ENCODE data around the gene TSPAN11. TPM values are rescaled to one million over a fixed set of nuclear protein-coding genes. Genes with fewer than 3 reads are reported as not detected.
A peak's percentile ranks its signal among the peaks of the same experiment; 100 is the strongest.

The TSPAN11 gene
- total and polyA plus RNA-seq, 2 of the 8 experiments (the other 6 are each of a cell fraction or from before 2014, with no cell fraction given) = 3.9 to 8.2 TPM

DNA sequence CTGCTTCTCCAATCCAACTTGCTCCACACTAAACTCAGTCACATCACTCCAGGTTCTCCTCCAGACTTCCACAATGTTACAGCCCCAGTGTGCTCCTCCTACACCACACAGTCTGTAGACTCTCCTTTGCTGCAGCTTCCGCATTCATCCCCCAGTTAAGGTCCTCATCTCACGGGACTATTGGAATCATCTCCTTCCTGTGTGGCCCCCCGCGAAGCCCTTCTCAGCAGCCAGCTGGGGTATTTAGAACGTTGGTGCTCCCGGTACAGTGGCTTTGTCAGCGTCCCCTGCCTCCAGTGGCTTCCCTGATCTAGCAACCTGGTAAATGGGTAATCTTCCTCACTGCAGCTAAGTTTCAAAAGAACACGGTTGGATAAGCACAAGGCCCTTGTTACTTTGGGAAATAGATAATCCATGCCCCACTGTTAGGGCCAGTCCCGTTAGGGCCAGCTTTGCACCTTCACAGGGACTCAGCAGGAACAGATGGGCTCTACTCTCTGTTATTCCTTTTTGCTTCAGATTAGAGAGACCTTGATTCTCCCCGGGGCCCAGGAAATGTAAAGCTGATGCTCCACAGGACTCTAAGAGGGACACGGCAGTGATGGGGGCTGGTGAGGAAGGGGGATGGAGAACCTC lies 823 bp upstream of the TSPAN11 start:
- H3K4ac ChIP-seq (replicated peaks; ENCODE audit: insufficient read length, low read depth, low read length) = no peak overlapping the region
- H3K79me1 ChIP-seq (ENCODE audit: low read depth, low read length) = no peaks in the 10 kb centered on the region
- peak overlapping the region; percentile 27 to 70 (median 48); a peak in 7 of 8 replicates for H3K4me3 ChIP-seq (ENCODE audit: extremely low read depth in 1 of 4, insufficient read depth in 2 of 4, low read depth in 3 of 4, low read length in 4 of 4)
- no peak overlapping the region for H3K14ac ChIP-seq (ENCODE audit: insufficient read length)
- no peak overlapping the region for H2AFZ ChIP-seq (ENCODE audit: low read length)
- no peak overlapping the region for H2BK120ac ChIP-seq (replicated peaks; ENCODE audit: low read depth, low read length)
- H2AK5ac ChIP-seq (ENCODE audit: low read depth, low read length) = no peak overlapping the region
- no peak overlapping the region for H4K5ac ChIP-seq (ENCODE audit: insufficient read length, low read depth, low read length)
- no peaks in the 10 kb centered on the region for H4K20me1 ChIP-seq (replicated peaks in 1 of 2; ENCODE audit: control insufficient read depth in 1 of 2, insufficient read depth in 2 of 2, low read length in 2 of 2)
- no peak overlapping the region for H4K8ac ChIP-seq (ENCODE audit: extremely low read depth, insufficient read depth, low read length)
- no peak overlapping the region for H3K23ac ChIP-seq (ENCODE audit: insufficient read length)
- H3K4me1 ChIP-seq (replicated peaks in 1 of 4; ENCODE audit: control insufficient read depth in 3 of 4, insufficient read depth in 4 of 4, low read length in 3 of 4) = peaks cover 4 to 12% (median 6%) of the 10 kb centered on the region in 4 experiments
- no peak overlapping the region for H2BK15ac ChIP-seq (ENCODE audit: low read length)
- no peak overlapping the region for H3K27ac ChIP-seq (ENCODE audit: low read depth, low read length)
- ChIA-PET CTCF (ENCODE audit: partially characterized antibody) (interaction anchor here (1.0 to 3.5 kb wide), 10 partner anchors 13 to 82 kb away, joined by 3 to 16 read pairs (median 4); no protein-coding TSS in a partner anchor), POLR2A (ENCODE audit: partially characterized antibody) (interaction anchor here (0.8 to 2.0 kb wide), 9 partner anchors 11 to 98 kb away, joined by 3 to 7 read pairs (median 4); no protein-coding TSS in a partner anchor)
- no peak overlapping the region for H3K18ac ChIP-seq (ENCODE audit: extremely low read depth, low read length)
- H3K79me2 ChIP-seq (ENCODE audit: control insufficient read depth in 1 of 2, insufficient read depth in 2 of 2, low read length in 2 of 2) = no peaks in the 10 kb centered on the region
- FAIRE-seq = no peak
- H3K27me3 ChIP-seq (replicated peaks in 1 of 4; ENCODE audit: control insufficient read depth in 3 of 4, extremely low read depth in 1 of 4, insufficient read depth in 3 of 4, low read length in 3 of 4) = peaks cover 0 to 37% (median 28%) of the 10 kb centered on the region in 4 experiments; a peak in 6 of 7 replicates
- no peak overlapping the region for H2BK5ac ChIP-seq (ENCODE audit: low read depth, low read length)
- H4K91ac ChIP-seq (replicated peaks; ENCODE audit: insufficient read length, low read length) = no peak overlapping the region
- no peak overlapping the region for H2BK20ac ChIP-seq (ENCODE audit: low read length)
- no peaks in the 10 kb centered on the region for H3K36me3 ChIP-seq (ENCODE audit: control insufficient read depth in 2 of 4, insufficient read depth in 4 of 4, low read length in 3 of 4)
- peak overlapping the region; percentile 55 to 69 for H3K4me2 ChIP-seq (ENCODE audit: insufficient read depth in 1 of 2, low read depth in 2 of 2, low read length in 2 of 2)
- no peak for TF ChIP-seq TAF7 (optimal IDR thresholded peaks at IDR 0.05; ENCODE audit: borderline replicate concordance, low read depth, low read length)
- no peak overlapping the region for H3K56ac ChIP-seq (replicated peaks; ENCODE audit: insufficient read length, low read depth, low read length)
- H3K23me2 ChIP-seq (ENCODE audit: low read depth, low read length) = peaks cover 4% of the 10 kb centered on the region; the same call in 1 of the 2 replicates
- H3K9ac ChIP-seq (replicated peaks in 1 of 4; ENCODE audit: extremely low read depth in 1 of 4, low read depth in 3 of 4, low read length in 3 of 4) = peak overlapping the region in 2 of 4 experiments; percentile 26 to 35; a peak in 3 of 7 replicates
- H3K9me3 ChIP-seq (ENCODE audit: insufficient read depth in 2 of 2, low read depth in 1 of 2, low read length in 1 of 2) = no peaks in the 10 kb centered on the region
- WGBS, 2 experiments (ENCODE audit: extremely low coverage in 1 of 2, insufficient coverage in 1 of 2, insufficient read length in 1 of 2, insufficient replicate concordance in 2 of 2, low coverage in 1 of 2, low lambda C conversion rate in 2 of 2, missing lambda C conversion rate in 1 of 2) = 52% methylated on average over 11 of the region's 11 CpGs; no CpG with 5 or more reads in 1 of the 2 experiments
- H2BK12ac ChIP-seq (ENCODE audit: low read depth, low read length) = no peak overlapping the region
- DNase-seq (ENCODE audit: low read depth in 1 of 2, low spot score in 2 of 2) = no peak

Data from H1 (cell line).